ENCODE results near the gene RPP25L.

Gene RPP25L

DNA sequence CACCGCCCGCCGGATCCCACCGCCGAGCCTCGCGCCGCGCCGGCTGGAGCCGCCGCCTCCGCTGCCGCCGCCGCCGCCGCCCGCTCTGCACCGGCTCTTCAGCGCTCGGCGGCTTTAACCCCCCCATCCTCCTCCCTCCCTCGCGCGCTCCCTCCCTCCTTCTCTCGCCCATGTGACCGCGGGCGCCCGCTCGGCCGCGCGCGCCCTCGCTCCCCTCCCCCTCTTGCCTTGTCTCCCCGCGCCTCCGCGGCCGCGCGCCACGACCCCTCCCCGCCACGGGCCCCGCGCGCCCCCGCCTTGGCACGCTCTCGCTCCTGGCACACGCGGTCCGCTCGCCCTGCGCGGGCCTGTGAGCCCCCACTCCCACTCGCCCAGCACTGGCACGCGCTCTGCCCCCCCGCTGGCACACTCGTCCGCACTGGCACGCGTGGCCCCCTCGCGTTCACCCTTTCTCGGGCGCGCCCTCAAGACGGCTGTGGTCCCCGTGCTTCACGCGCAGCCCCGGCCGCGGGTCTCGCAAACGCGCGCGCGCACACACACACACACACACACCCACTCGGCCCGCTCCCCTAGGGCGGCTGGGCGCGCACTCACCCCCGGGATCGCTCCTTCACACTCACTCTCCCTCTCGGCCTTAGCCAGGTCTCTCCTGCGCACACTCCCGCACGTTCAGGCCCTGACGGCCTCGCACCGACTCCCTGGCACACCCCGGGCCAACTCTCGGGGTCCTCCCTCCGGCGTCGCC is 22.1 kb downstream of the RPP25L start, which contains the start of gene CNTFR:
Gene CNTFR (minus strand): TSS at position 89 of the 745 bp plus-strand sequence. CDS start 20,743 bp downstream, outside the sequence.
- Histone ChIP-seq H3K79me2 (ENCODE audit: control insufficient read depth, low read length) (no peaks in the 10 kb centered on the region), H3F3A (ENCODE audit: control insufficient read depth, insufficient read depth) (no peaks in the 10 kb centered on the region), H3K9me2 (replicated peaks; ENCODE audit: control insufficient read depth, low read length) (no peaks in the 10 kb centered on the region), H4K20me1 (ENCODE audit: control insufficient read depth, insufficient read depth, low read depth, low read length) (no peaks in the 10 kb centered on the region), H3K4me3 (ENCODE audit: low read length) (no peak within 1 kb of the TSS), H3K9me3 (ENCODE audit: control insufficient read depth, insufficient read depth, low read length) (no peaks in the 10 kb centered on the region), H3K36me3 (ENCODE audit: control insufficient read depth, low read length) (no peaks in the 10 kb centered on the region), H3K27me3 (ENCODE audit: control insufficient read depth, low read length) (peaks cover 65% of the 10 kb centered on the region), H3K4me1 (ENCODE audit: control insufficient read depth, low read length) (peaks cover 8% of the 10 kb centered on the region), H3K4me2 (ENCODE audit: low read length) (no peak within 1 kb of the TSS), H3K27ac (ENCODE audit: low read depth, low read length) (no peak within 1 kb of the TSS)
- no peak for TF ChIP-seq EZH2phosphoT487 (IDR thresholded peaks at IDR 0.05; ENCODE audit: borderline replicate concordance, low read length)
- TF ChIP-seq, protein P1, sequence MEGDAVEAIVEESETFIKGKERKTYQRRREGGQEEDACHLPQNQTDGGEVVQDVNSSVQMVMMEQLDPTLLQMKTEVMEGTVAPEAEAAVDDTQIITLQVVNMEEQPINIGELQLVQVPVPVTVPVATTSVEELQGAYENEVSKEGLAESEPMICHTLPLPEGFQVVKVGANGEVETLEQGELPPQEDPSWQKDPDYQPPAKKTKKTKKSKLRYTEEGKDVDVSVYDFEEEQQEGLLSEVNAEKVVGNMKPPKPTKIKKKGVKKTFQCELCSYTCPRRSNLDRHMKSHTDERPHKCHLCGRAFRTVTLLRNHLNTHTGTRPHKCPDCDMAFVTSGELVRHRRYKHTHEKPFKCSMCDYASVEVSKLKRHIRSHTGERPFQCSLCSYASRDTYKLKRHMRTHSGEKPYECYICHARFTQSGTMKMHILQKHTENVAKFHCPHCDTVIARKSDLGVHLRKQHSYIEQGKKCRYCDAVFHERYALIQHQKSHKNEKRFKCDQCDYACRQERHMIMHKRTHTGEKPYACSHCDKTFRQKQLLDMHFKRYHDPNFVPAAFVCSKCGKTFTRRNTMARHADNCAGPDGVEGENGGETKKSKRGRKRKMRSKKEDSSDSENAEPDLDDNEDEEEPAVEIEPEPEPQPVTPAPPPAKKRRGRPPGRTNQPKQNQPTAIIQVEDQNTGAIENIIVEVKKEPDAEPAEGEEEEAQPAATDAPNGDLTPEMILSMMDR (IDR thresholded peaks at IDR 0.05; ENCODE audit: low read depth, low read length, poor library complexity, severe bottlenecking), result no peak

DNA sequence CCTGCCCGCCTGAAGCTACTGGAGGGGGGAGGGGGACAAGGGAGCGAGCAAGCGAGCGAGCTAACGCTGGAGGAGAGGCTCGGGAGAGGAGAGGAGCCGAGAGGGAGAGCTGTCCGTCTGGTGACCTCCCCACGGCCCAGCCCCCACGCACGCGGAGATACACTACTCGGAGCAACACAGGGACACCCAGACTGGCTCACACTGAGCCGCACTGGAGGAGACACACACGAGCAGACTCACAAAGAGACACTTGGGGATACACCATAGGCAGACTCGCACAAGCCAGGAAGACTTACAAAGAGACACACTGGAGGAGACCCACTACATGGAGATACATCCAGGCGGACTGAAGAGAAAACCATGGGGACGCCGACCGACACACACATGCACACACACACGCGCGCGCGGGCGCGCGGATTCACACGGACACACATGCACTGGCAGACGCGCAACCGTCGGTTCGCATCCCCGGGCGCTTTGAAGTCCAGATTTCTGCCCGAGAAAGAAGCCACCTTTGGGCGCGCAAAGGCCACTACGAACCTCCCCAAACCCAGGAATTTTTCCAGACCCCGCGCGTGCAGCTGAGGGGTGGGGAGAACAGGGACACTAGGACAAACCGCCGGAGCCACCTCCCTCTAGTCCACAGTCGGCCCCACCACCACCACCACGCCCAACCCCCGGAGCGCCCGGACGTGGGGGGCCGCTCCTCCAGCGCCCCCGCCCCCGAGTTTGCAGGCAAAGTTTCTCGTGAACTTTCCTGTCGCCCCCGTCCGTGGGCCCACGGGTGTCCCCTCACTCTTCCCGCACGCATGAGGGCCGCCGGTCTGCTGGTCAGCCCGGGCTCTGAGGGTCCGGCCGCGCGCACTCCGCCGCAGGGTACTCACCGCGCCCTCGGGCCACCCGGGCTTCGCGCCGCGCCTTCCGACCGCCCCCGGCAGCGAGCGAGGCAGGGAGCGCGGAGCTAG is 22.9 kb downstream of the RPP25L start:
- Histone ChIP-seq H3K4me1 (ENCODE audit: control insufficient read depth, low read length) (peaks cover 8% of the 10 kb centered on the region), H3K4me2 (ENCODE audit: low read length) (no peak overlapping the region), H3K79me2 (ENCODE audit: control insufficient read depth, low read length) (no peaks in the 10 kb centered on the region), H3F3A (ENCODE audit: control insufficient read depth, insufficient read depth) (no peaks in the 10 kb centered on the region), H3K27me3 (ENCODE audit: control insufficient read depth, low read length) (peaks cover 67% of the 10 kb centered on the region), H3K4me3 (ENCODE audit: low read length) (no peak overlapping the region), H3K9me2 (replicated peaks; ENCODE audit: control insufficient read depth, low read length) (no peaks in the 10 kb centered on the region), H4K20me1 (ENCODE audit: control insufficient read depth, insufficient read depth, low read depth, low read length) (no peaks in the 10 kb centered on the region), H3K36me3 (ENCODE audit: control insufficient read depth, low read length) (no peaks in the 10 kb centered on the region), H3K9me3 (ENCODE audit: control insufficient read depth, insufficient read depth, low read length) (no peaks in the 10 kb centered on the region), H3K27ac (ENCODE audit: low read depth, low read length) (no peak overlapping the region)
- TF ChIP-seq, protein P1 (IDR thresholded peaks at IDR 0.05; ENCODE audit: low read depth, low read length, poor library complexity, severe bottlenecking), result no peak
- TF ChIP-seq EZH2phosphoT487 (IDR thresholded peaks at IDR 0.05; ENCODE audit: borderline replicate concordance, low read length), result no peak

DNA sequence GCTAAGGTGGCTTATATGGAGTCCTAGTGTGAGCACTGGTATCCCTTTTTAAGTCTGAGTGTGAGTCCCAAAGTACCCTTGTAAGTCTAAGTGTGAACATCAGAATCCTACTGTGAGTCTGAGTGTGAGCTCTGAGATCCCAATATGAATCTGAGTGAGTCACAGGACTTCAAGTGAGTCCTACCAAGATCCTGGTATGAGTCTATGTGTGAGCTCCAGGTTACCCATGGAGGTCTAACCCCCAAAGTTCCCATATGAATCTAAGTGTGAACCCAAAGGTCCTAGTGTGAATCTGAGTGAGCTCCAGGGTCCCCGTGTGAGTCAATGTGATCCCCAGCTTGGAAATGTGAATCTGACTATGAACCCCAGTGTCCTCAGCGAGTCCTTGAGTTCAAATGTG is 24.6 kb downstream of the RPP25L start:
- H3F3A ChIP-seq (ENCODE audit: control insufficient read depth, insufficient read depth), result no peaks in the 10 kb centered on the region
- no peaks in the 10 kb centered on the region for H4K20me1 ChIP-seq (ENCODE audit: control insufficient read depth, insufficient read depth, low read depth, low read length)
- H3K79me2 ChIP-seq (ENCODE audit: control insufficient read depth, low read length), result no peaks in the 10 kb centered on the region
- no peaks in the 10 kb centered on the region for H3K9me3 ChIP-seq (ENCODE audit: control insufficient read depth, insufficient read depth, low read length)
- peaks cover 64% of the 10 kb centered on the region for H3K27me3 ChIP-seq (ENCODE audit: control insufficient read depth, low read length)
- no peaks in the 10 kb centered on the region for H3K9me2 ChIP-seq (replicated peaks; ENCODE audit: control insufficient read depth, low read length)
- H3K4me2 ChIP-seq (ENCODE audit: low read length), result no peak overlapping the region
- TF ChIP-seq, protein P1 (IDR thresholded peaks at IDR 0.05; ENCODE audit: low read depth, low read length, poor library complexity, severe bottlenecking), result no peak
- no peak for TF ChIP-seq EZH2phosphoT487 (IDR thresholded peaks at IDR 0.05; ENCODE audit: borderline replicate concordance, low read length)
- H3K4me3 ChIP-seq (ENCODE audit: low read length), result no peak overlapping the region
- H3K4me1 ChIP-seq (ENCODE audit: control insufficient read depth, low read length), result peaks cover 8% of the 10 kb centered on the region
- no peak overlapping the region for H3K27ac ChIP-seq (ENCODE audit: low read depth, low read length)
- H3K36me3 ChIP-seq (ENCODE audit: control insufficient read depth, low read length), result no peaks in the 10 kb centered on the region
